Gastrocnemius medialis (tissue), 4 donors: ENCODE results near the gene ZNF763. TPM values are rescaled to one million over a fixed set of nuclear protein-coding genes. Genes with fewer than 3 reads are reported as not detected.
"Not testable (repeated sequence)": the region's sequence is repeated elsewhere in the genome, so short reads cannot be mapped to it uniquely, and the experiment has no call there.

ENCODE experiments used
- ATAC-seq, 2 donors: fragments of 150-250 bp; one replicate each; pipeline ENCODE4 v1.9.1; 2016
- DNase-seq, 2 donors: peaks; one replicate each; pipeline ENCODE4 v3.0.0-alpha.2; 2019
- H3K27ac ChIP-seq, 4 donors: fragments of 200-600 bp; sonication (generic); 1 replicate in 1 of 4; 2 replicates in 3 of 4; pipeline ENCODE4 v1.5.1; 2016 to 2018; ENCODE audit warnings: mild to moderate bottlenecking in 2 of 4, moderate library complexity in 1 of 4
- H3K27me3 ChIP-seq, 3 donors: fragments of 200-600 bp; sonication (generic) in 2 of 3; 1 replicate in 1 of 3; 2 replicates in 2 of 3; pipeline versions ENCODE4 v1.5.1 to v1.6.0; 2016 to 2019; ENCODE audit warnings: mild to moderate bottlenecking in 1 of 3, moderate library complexity in 1 of 3
- H3K36me3 ChIP-seq, 2 donors: fragments of 200-600 bp; sonication (generic) in 1 of 2; one replicate each; pipeline ENCODE4 v1.5.1; 2017 to 2018
- H3K4me1 ChIP-seq, 2 donors: fragments of 200-600 bp; sonication (generic) in 1 of 2; one replicate each; pipeline ENCODE4 v1.5.1; 2016 to 2017; ENCODE audit warnings: mild to moderate bottlenecking in 2 of 2
- H3K4me3 ChIP-seq, 4 donors: fragments of 200-600 bp; sonication (generic) in 3 of 4; 1 replicate in 1 of 4; 2 replicates in 3 of 4; pipeline ENCODE4 v1.5.1; 2016 to 2019; ENCODE audit warnings: mild to moderate bottlenecking in 2 of 4
- H3K9me3 ChIP-seq, 3 donors: fragments of 200-600 bp; sonication (generic) in 2 of 3; 1 replicate in 1 of 3; 2 replicates in 2 of 3; pipeline ENCODE4 v1.5.1; 2016 to 2019
- CTCF ChIP-seq, 5 experiments: fragments of 450-650 bp in 3 of 5; fragments of 200-600 bp in 2 of 5; sonication (generic) in 2 of 5; IDR thresholded peaks in 4 of 5; conservative IDR thresholded peaks in 1 of 5; 1 replicate in 4 of 5; 2 replicates in 1 of 5; pipeline ENCODE4 v1.5.1; 2016 to 2019; ENCODE audit warnings: antibody characterized with exemption in 5 of 5, mild to moderate bottlenecking in 3 of 5, moderate library complexity in 3 of 5
- POLR2A ChIP-seq, 2 donors: fragments of 450-650 bp; IDR thresholded peaks; one replicate each; pipeline ENCODE4 v1.6.1; 2017; ENCODE audit warnings: antibody characterized with exemption in 2 of 2, mild to moderate bottlenecking in 2 of 2, moderate library complexity in 2 of 2
- in situ Hi-C, 4 donors: fragments of 200-750 bp; cut with MboI; loops; one replicate each; pipeline versions ENCODE4 v1.15.0 to v1.8.0; 2017; ENCODE audit warnings: low sequenced_read_pairs in 4 of 4
- intact Hi-C: fragments of 100-400 bp; cut with DNase I; formaldehyde crosslinking; loops from one replicate; pipeline ENCODE4 v1.15.1; 2023; ENCODE audit warnings: low total_unique reads
- total RNA-seq, 4 donors: library from RNA; depleted of rRNA; stranded (reverse); fragments of >200 nt; gene quantifications; one replicate each; pipeline versions ENCODE4 v1.1.0 to v1.2.3, GENCODE V29; 2016

Gene ZNF763
- total RNA-seq, result under 1 TPM; 0.46 to 0.80 (median 0.54) TPM

GRCh38 chr19:11964858-11965645, at the start of gene ZNF763:
TSS of gene ZNF763 (plus strand) at chr19:11965040. CDS start at chr19:11965209, 169 bp downstream.
- H3K27ac ChIP-seq, result peak within 1 kb of the TSS; percentile 78 to 88 (median 86)
- DNase-seq (peak; percentile 81 to 89), ATAC-seq (peak; percentile 96 to 98)
- peaks cover 11 to 15% of the 10 kb centered on the region in 2 donors for H3K4me1 ChIP-seq
- H3K27me3 ChIP-seq, result no peaks in the 10 kb centered on the region
- H3K9me3 ChIP-seq, result no peaks in the 10 kb centered on the region
- TF ChIP-seq POLR2A (IDR thresholded peaks at IDR 0.05), result peak; percentile 28 to 56
- no peak for TF ChIP-seq CTCF (IDR thresholded peaks at IDR 0.05 in 4 of 5, conservative IDR thresholded peaks at IDR 0.05 in 1 of 5)
- in situ Hi-C loops, result no loop called here
- intact Hi-C loops, result loop anchor here (1.0 to 2.0 kb wide), 4 partner anchors 23 to 176 kb away; partner anchors contain the start of genes ZNF700 and ZNF844
- H3K36me3 ChIP-seq, result no peaks in the 10 kb centered on the region
- peak within 1 kb of the TSS; percentile 67 to 88 (median 76) for H3K4me3 ChIP-seq

DNA sequence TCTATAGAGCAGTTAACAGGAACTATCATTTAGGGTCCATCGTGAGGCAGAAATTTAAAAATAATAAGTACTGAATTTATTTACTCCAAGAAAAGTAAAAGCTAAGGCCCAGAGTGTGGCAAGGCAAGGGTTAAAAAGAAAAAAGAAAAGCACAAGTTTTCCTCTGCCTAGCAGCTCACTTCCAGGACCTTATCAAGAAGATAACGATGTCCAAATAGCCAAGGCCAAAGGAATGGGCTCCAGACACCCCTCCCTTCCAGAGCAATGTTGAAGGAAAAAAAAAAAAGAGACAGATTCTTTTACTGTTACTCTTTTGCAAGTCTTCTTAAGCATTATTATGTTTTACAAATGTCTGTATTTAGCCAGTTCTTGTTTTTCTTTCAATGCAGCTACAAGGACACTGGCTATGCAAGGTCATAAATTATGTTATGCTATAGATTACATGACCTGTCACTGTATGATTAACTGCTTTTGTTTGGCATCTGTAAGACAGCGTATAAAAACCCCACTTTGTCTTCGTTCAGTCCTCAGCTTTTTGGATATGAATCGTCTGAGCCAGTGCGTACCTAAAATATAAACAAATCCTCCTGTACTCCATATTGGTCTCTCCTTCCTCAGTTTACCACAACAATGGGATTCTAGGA, 42.9 kb upstream of the ZNF763 start:
- ATAC-seq (no peak), DNase-seq (no peak)
- no peak overlapping the region for H3K4me3 ChIP-seq
- no peaks in the 10 kb centered on the region for H3K9me3 ChIP-seq
- in situ Hi-C loops, result loop anchor here in 3 of 4 donors (5.0 to 25.0 kb wide), 2 partner anchors 70 to 215 kb away; partner anchors contain the start of gene ZNF20 (in 1 of the 3)
- intact Hi-C loops, result loop anchor here (10.0 kb wide), 1 partner anchor 143 kb away; the partner anchor contains the start of gene ZNF844
- H3K36me3 ChIP-seq, result no peaks in the 10 kb centered on the region
- H3K4me1 ChIP-seq, result peaks cover 4 to 20% of the 10 kb centered on the region in 2 donors
- no peaks in the 10 kb centered on the region for H3K27me3 ChIP-seq
- H3K27ac ChIP-seq, result no peak overlapping the region
- TF ChIP-seq CTCF (IDR thresholded peaks at IDR 0.05 in 4 of 5, conservative IDR thresholded peaks at IDR 0.05 in 1 of 5), result no peak
- no peak for TF ChIP-seq POLR2A (IDR thresholded peaks at IDR 0.05)

DNA sequence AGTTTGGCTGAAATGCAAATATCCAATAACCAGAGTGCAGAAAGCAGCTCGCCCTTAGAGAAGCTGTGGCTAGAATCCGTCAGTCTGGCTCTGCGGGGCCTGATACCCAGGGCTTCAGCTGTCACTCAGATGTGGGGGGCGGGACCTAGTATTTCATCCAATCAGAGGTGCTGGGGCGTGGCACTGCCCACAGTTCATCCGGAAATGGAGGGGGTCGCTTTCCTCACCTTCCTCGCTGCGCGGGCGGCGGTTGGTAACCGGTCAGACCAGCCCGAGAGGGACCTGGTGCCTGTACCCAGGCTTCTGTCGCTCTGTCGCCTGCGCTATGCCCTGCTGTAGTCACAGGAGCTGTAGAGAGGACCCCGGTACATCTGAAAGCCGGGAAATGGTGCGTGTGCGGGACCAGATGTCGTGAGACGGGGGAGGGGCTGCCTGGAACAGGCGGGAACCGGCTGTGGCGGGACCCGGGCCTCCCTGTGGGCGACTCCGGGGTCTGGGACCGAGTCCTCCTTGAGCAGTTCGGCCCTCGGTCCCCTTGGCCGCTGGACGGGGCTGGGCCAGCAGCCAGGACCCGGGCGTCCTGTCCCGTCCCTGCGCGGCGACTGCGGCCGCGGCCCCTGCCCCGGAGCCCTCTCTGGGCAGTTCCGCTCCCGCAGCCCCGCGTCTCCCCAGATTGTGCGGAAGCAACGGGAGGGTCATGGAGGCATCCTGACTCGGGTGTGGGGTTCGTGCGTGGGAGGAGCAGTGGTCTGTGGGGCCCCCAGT, 39.8 kb upstream of the ZNF763 start, which contains the start of gene ZNF700:
Gene ZNF700, plus strand, starts transcription at position 222 of the 765 bp plus-strand sequence. Its CDS starts 104 bp downstream, at position 326.
- intact Hi-C loops, result loop anchor here (1.0 to 10.0 kb wide), 6 partner anchors 38 to 686 kb away; partner anchors contain the start of genes ZNF20, ZNF490, ZNF69 and ZNF763
- in situ Hi-C loops, result loop anchor here in 3 of 4 donors (5.0 to 25.0 kb wide), 2 partner anchors 67 to 212 kb away; partner anchors contain the start of gene ZNF20 (in 1 of the 3)
- H3K9me3 ChIP-seq, result no peaks in the 10 kb centered on the region
- TF ChIP-seq POLR2A (IDR thresholded peaks at IDR 0.05) (peak; percentile 64 to 77), CTCF (IDR thresholded peaks at IDR 0.05 in 4 of 5, conservative IDR thresholded peaks at IDR 0.05 in 1 of 5) (no peak)
- ATAC-seq, result peak; percentile 98 to 99
- H3K36me3 ChIP-seq, result no peaks in the 10 kb centered on the region
- peaks cover 4 to 20% of the 10 kb centered on the region in 2 donors for H3K4me1 ChIP-seq
- peak within 1 kb of the TSS; percentile 88 to 98 (median 88) for H3K4me3 ChIP-seq
- no peaks in the 10 kb centered on the region for H3K27me3 ChIP-seq
- peak within 1 kb of the TSS; percentile 89 to 94 (median 92) for H3K27ac ChIP-seq
- DNase-seq, result peak; percentile 92

GRCh38 chr19:11925651-11926187, 39.1 kb upstream of the ZNF763 start:
- ATAC-seq, H3K9me3 ChIP-seq, H3K36me3 ChIP-seq, H3K27me3 ChIP-seq, in situ Hi-C loops, DNase-seq: not testable (repeated sequence)
- Histone ChIP-seq H3K4me1 (peaks cover 4 to 20% of the 10 kb centered on the region in 2 donors), H3K4me3 (peak overlapping the region; percentile 88 to 98 (median 88)), H3K27ac (peak overlapping the region; percentile 89 to 94 (median 92))
- intact Hi-C loops, result loop anchor here (1.0 to 10.0 kb wide), 5 partner anchors 39 to 685 kb away; partner anchors contain the start of genes ZNF490, ZNF69, ZNF763 and ZNF791
